Cortex of kidney (tissue), 1 donor: ENCODE results near the gene CPN2.

Source experiments
- DNase-seq: peaks from one replicate; lab custom pipeline; 2025; lab: John Stamatoyannopoulos, UW

Gene CPN2, protein sequence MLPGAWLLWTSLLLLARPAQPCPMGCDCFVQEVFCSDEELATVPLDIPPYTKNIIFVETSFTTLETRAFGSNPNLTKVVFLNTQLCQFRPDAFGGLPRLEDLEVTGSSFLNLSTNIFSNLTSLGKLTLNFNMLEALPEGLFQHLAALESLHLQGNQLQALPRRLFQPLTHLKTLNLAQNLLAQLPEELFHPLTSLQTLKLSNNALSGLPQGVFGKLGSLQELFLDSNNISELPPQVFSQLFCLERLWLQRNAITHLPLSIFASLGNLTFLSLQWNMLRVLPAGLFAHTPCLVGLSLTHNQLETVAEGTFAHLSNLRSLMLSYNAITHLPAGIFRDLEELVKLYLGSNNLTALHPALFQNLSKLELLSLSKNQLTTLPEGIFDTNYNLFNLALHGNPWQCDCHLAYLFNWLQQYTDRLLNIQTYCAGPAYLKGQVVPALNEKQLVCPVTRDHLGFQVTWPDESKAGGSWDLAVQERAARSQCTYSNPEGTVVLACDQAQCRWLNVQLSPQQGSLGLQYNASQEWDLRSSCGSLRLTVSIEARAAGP

DNA sequence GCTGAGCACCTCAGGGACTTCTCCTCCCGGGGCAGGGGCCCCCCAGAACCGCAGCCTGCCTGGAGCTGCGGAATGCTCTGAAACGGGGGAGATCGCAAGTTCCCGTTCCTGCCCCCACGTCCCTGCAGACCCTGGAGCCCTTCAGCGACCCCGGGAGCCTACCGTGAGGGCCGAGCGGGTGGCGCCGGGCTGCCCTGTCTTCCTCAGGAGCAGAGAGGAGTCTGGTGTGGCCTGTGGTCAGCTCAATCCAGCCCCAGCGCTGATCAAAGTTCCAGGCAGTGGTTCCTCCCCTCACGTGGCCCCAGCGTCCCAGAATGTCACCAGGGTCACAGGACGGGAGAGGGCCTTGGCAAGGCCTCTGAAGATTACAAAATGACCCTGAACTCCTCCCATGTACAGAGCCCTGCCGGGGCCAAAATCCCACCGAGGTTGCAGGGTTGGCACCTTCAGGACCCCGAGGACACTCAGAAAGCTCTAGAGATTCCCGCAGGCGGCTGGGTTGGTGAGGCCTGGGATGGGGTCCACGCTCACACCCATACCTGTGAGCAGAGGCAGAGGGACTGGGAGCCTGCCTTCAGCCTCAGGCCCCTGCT, at the start of gene CPN2:
TSS of gene CPN2 (minus strand) at position 249 of the 593 bp plus-strand sequence. CDS start 8,626 bp downstream, outside the sequence.
- DNase-seq, result no peak

DNA sequence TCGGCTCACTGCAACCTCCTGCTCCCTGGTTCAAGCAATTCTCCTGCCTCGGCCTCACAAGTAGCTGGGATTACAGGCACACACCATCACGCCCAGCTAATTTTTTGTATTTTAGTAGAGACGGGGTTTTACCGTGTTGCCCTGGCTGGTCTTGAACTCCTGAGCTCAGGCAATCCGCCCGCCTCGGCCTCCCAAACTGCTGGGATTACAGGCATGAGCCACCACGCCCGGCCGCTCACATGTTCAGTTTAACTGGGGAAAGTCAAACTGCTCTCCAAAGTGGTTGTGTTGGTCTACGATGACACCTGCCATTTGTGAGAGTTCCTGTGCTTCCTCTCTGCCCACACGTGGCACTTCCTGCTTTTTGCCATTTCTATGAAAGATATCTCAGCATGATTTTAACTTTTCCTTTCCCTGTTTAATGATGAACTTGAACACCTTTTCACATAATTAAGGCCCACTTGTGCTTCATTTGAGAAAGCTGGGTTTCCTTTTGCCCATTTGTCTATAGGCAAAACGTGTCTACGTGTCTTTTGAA, 48.8 kb upstream of the CPN2 start:
- DNase-seq, result no peak

DNA sequence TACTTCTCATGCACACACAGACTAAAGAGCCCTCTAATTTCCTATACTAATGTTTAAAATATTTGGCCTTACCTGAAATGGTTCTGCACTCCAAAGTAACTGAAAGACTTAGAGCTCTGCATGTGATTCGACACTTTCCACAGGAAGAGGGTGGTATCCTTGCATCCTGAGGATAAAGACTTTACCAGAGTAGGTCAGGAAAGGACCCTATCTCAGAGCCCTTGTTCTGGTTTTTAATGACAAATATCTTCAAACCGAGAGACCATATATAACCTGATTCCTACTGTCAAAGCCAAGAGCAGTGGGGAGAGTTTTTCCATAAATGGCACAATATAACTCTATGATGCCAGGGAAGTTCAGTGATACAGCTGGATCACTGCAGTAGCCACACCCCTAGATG, 48.0 kb upstream of the CPN2 start, which contains the start of gene GP5:
TSS of gene GP5 (minus strand) at position 101 of the 400 bp plus-strand sequence. CDS start 984 bp downstream, outside the sequence.
- no peak for DNase-seq

DNA sequence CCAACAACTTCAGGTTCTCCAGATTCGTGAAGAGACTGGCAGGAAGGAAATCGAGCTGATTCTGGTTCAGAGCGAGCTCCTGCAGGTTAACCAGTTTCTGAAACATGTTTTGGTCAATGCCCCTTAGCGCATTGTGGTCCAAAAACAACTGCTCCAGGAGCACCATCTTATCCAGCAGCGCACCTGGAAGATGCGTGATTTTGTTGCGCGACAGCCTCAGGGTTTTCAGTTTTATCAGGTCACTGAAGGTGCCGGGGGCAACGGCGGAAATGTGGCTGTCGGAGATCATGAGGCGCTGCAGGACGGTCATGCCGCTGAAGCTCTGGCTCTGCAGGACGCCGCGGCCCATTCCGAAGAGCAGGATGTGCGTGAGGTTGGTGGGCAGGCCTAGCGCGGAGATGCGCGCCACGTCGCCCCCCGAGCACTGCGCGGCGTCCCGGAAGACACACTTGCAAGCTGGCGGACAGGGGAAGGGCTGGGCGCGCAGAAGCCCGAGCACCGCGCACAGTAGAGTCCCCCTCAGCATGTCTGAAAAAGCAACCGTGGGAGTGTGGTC, 46.7 kb upstream of the CPN2 start:
- DNase-seq, result no peak

DNA sequence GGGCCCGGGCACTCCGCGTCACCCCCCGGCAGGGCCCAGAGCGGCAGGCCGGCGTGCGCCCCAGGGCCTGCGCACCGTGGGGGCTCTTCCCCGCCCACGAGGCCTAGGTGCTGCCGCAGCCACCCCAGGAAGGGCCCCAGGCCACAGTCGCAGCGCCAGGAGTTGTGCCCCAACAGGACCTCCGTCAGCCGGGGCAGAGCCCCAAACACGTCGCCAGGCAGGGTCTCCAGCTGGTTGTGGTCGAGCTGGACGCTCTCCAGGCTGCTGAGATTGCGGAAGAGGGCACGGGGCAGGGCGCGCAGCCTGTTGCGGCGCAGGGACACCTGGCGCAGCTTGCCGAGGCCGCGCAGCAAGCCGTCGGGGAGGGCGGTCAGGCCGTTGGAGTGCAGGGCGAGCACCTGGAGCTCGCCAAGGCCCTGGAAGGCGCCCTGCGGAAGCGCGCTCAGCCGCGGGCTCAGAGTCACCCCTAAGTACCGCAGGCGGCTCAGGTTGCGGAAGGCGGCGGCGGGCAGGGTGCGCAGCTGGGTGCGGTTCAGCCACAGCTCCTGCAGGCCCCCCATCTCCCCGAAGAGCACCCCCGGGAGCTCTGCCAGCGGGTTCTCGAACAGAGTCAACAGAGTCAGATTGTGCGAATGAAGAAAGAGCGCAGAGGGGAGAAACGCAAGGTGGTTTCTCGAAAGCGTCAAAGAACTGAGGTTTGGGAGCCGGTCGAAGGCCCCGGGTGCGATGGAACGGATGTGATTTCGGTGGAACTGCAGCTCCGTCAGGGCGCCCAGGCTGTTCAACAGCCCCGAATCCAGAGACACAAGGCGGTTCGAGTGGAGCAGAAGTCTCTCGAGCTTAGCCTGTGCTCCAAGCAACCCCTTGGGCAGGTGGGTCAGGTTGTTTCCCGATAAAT, 46.0 kb upstream of the CPN2 start:
- no peak for DNase-seq

DNA sequence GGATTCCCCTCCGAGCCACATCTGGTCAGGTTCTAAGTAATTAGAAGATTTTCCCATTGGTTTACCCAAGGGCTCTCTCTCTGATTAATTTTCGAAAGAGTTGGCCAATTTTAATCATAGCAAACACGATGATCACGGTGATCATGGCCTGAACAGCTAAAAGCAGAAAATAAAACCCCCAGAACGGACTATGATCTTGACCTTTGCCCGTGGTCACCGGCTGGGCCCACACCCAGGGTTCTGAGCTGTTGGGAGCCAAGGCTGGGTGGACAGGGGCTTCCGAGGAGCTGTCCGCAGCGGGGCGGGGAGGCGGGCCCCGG, 45.4 kb upstream of the CPN2 start:
- DNase-seq, result no peak

DNA sequence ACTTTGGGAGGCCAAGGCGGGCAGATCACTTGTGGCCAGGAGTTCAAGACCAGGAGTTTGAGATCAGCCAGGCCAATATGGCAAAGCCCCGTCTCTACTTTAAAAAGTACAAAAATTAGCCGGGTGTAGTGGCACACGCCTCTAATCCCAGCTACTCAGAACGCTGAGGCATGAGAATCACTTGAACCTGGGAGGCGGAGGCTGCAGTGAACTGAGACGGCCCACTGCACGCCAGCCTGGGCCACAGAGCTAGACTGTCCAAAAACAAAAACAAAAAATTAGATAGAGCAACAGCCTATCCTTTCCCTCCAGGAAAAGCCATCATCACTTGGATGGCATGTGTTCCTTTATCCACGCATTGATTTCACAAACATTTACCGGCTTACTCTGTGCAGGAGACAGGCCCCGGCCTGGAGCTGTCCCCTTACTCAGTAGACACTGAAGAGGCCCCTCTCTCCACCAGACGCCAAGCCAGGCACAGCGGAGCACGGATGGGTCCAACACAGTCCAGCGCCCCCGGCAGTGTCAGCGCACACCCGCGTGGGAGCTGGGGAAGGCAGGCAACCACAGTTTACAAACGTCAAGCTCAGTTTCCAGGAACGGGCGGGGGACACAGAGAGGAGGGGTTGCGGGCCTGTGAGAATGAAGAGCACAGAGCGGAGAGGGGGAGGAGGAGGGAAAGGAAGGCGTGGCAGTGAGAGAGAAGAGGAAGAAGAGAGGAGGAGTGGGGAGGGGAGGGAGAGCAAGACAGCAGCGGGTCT, 44.8 kb upstream of the CPN2 start:
- no peak for DNase-seq

DNA sequence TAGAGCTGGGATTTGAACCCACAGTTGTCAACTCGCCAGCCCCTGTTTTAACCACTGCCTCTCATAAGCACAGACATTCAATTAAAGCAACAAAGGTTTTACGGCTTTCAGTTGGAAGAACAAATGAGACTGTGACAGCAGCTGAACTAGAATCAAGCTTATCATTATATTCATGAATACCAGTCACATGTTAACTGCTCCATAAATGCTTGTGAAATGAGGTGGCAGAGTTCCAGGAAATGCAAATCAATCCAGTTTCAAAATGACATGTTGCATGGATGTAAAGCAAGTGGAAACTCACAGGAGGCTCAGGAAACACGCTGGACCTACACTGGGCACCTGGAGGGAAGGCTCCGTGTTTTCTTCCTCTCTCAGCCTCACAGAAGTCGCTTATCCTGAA, 44.1 kb upstream of the CPN2 start:
- no peak for DNase-seq

DNA sequence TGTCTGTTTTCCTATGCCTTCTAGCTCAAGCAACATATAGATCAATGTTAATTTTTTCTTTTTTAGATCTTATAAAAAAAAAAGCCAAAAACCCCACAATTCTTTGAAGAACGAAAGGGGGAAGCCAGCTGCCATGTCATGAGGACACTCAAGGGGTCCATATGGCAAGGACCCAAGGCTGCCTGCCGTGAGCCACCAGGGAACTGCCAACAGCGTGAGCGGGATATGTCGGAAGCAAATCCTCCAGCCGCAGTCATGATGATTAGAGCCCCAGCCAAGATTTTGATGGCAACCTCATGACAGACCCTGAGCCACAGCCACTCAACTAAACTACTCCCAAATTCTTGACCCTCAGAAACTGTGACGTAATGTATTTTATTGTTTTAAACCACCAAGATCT, 41.4 kb upstream of the CPN2 start:
- DNase-seq, result no peak

DNA sequence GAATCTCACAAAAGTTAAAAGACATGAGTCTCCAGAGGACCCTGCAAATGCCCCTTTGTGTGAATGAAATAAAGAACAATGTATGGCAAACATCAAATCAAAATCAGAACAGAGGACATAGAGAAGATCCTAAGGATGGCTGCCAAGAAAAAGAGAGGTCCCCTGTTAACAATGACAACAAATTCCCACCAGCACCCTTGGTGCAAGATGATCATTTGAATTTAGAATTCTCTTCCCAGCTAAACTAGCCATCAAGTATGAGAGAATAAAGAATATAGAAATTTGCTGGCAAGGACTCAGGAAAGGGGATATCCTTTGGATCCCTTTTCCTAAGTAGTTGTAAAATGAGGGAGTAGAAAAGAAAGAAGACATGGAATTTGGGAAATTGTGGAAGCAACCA, 39.7 kb upstream of the CPN2 start:
- DNase-seq, result no peak

DNA sequence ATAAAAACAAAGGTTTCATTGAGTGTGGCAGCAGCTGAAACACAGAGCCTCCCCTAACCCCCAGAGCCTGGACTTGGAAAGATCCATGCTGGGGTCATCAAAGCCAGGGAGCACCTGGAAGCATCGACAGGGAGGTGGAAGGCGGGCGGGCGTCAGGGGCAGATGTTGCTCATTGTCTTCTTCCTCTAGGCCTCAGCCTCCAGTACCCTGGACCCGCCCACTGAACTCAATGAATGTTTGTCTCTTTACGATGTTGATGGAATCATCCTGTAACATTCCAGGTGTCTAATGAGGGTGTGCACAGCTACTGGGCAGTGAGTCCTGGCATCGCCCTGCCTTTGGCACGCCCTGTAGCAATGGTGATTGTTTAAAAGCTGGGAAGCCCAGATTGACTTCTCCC, 38.1 kb upstream of the CPN2 start:
- DNase-seq, result no peak

DNA sequence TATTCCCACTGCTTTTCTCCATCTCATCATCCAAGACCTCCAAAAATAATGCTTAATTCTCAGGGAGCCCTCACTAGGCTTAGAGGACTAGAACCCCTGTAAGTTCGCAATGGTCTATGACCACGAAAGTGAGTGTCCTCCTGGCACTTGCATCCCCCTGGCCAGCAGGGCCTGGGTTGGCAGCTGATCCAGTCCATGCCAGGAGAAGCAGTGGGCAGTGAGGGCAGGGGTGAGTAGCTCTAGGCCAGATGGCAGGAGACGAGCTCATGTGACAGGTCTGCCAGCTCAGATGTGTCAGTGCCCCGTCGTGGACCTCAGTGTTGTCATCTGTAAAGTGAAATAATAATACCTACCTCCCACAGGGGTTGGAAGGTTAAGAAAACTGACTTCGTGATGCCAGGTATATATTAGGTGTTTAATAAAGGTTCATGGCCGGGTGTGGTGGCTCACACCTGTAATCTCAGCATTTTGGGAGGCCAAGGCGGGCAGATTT, 36.8 kb upstream of the CPN2 start:
- DNase-seq, result no peak

DNA sequence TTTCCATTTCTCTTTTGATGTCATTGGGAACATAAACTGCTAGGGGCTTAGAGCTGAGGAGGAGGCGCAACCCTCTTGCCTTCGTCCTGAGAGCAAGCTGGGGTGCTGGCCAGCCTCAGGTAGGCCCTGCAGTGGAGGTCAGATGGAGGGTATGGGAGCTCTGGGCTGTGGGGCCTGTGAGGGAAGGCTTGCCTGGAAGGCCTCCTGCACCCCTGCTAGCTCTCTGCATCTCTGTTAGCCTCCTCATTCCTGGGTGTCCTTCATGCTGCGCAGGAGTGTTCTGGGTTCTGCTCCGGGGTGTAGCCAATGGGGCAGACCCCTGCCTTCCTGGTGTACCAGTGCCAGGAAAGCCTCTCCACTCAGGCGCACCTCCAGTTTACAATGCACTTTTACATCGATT, 36.1 kb upstream of the CPN2 start:
- no peak for DNase-seq

DNA sequence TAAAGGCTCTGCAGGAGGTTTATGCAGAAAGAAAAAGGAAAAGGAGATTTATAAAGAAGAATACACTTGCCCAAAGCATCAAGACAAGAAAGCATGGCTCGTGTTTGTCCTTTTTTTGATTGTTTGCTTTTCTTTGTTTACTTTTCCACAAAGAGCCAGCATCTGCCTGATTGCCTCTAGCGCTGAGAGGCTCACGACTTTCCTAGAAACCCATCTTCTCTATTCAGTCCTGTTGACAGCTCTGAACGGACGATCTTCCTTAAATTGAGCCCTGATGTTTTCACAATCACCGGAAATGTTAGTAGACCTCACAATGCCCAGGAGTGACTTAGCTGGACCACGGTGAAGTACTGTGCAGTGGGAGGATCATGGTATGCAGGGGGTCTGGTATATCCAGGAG, 35.5 kb upstream of the CPN2 start:
- no peak for DNase-seq

DNA sequence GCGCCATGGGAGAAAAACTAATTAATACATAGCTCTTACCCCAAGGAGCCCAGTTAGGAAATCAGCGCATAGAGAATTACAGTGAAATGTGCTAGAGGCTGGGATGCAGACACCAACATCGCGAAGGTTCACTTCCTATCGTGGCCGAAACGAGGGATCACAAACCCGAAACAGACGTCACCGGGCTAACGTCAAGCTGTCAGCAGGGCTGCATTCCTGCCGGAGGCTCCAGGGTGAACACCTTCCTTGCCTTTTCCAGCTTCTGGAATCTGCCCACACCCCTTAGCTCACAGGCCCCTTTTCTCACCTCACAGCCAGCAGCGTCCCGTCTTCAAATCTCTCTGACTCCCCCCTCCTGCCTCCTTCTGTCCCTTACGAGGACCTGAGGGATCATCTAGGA, 34.9 kb upstream of the CPN2 start:
- no peak for DNase-seq

DNA sequence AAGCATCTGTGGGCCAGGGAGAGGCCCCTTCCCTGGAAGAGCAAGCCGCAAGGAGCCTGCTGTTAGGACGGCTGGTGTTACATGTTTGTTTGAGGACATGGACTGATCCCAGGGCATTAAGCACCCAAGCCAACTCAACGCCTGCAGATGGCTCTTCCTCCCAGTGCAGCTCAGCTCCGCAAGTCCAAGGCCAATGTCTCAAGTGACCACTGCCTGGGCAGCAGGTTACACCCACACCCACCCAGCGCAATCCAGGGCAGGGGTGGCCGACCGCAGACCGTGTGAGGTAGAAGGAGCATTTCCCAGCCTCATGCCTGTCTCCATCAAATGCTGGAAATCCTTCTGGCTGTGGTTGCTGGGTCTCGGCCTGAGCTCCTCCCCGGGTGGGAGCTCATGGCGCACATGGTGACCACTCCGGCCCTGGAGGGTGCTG, 33.5 kb upstream of the CPN2 start:
- DNase-seq, result no peak

DNA sequence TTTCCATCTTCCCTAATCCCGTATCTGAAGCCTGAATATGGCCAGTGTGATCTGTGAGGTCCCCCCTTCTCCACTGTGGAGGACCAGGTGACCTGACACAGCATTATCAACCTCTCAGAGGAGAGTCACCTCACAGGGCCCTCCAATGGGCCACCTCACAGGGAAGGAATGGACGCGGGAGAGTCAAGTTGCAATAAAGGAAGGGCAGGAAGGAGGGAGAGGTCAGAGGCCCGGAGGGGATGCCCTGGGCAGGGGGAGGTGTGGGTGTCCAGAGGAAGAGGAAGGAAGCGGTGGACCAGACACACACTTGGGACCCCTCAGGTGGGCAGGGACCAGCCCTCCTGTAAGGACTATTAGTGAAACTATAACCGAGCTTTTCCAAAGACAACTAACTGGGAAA, 33.0 kb upstream of the CPN2 start:
- DNase-seq, result no peak

DNA sequence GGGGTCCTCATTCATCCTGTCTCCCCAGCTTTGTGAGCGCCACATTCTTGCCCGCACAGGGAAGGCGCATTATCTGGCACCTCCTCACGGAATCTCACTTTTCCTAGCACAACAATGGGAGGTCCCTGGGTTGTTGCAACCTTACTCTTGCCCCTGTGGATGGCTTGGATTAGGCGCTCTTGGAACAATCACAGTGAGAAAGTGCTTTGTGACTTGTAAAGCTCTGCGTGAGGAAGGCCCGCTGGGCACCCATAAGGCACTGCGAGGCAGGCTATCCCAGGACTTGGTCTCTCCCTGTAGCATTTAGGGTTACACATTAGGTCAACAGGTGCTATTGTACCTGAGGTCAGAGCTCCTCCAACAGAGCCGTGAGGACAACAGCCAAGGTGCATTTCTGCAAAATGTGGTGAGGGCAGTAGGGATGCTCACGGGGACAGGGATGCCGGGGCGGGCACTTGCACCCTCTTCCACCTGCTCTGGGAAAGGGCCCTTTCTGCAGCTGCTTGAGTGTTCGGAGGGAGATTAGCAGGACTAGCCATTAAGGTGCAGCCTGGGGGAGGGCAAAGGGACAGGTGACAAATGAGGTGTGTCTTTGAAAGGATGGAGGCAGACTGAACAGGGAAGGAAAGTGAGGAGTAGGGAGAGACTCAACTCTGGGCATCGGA, 32.3 kb upstream of the CPN2 start:
- DNase-seq, result no peak

DNA sequence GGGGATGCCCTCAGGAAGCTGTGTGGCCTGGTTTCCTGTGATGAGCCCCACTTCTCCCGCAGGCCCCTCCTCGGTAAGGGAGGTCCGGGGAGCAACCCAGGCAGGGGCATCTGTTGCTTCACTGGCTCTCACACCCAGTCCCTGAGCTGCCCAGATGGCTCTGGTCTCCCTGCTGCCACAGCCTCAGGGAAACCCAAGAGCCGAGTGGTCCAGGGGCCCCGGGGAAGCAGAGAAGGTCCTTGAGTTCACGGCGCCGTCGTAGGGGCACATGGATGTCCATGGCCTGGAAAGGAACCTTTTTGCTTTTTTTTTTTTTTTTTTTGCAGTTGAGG, 31.7 kb upstream of the CPN2 start:
- no peak for DNase-seq

DNA sequence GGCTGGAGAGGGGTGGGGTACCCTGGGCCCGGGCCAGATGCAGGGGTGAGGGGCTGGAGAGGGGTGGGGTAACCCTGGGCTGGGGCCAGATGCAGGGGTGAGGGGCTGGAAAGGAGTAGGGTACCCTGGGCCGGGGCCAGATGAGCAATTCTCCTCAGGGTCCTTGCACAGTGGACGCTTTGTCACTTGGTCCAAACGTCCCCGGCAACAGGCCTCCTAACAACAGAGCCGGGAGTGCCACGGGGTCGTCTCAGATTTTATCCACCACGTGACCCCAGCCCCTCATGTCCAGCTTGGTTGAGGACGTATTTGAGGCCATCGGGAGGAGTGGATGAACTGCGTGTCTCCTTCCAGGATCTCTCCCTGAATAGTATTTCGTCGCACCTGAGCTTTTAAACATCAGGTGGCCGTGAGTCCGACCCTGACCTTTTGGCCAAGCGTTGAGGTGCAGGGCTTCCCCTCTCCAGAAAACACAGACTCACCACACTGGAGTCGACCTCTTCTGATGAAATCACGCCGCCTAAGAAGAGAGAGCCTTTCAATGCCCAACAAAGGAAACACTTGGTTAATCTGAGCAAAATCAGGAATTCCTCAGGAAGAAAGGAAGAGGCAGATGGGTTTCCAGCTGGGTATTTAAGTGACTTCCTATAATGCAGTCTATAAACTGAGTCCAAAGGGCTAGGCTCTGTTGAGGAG, 31.2 kb upstream of the CPN2 start:
- no peak for DNase-seq
